ENCODE results near the gene KLF7. TPM values are rescaled to one million over a fixed set of nuclear protein-coding genes. Genes with fewer than 3 reads are reported as not detected.
A peak's percentile ranks its signal among the peaks of the same experiment; 100 is the strongest.

Gene KLF7
- polyA plus RNA-seq, 2 of the 4 experiments (the other 2 are of a cell fraction) = 17.8 to 29.8 TPM

- H3K4me3 ChIP-seq = no peak overlapping the region
- FAIRE-seq (no peak), ATAC-seq (no peak), DNase-seq (ENCODE audit: low read depth in 1 of 2, low spot score in 1 of 2) (no peak)
- ChIA-PET CTCF (no interaction called here), POLR2A (interaction anchor here (1.6 kb wide), 1 partner anchor 34 kb away, joined by 5 read pairs; the partner anchor contains the start of gene KLF7)
- 0 out of 3 replicates have a peak, but pooled peaks cover 4% of the 10 kb centered on the region for H3K9me3 ChIP-seq
- TF ChIP-seq POLR2AphosphoS2 (conservative IDR thresholded peaks at IDR 0.05; ENCODE audit: low read length) = no peak
- no peak for TF ChIP-seq HOXA7 (CRISPR knock-in tag; IDR thresholded peaks at IDR 0.05)
- no peak for TF ChIP-seq USF2 (IDR thresholded peaks at IDR 0.05)
- no peak for TF ChIP-seq E2F6 (IDR thresholded peaks at IDR 0.05; ENCODE audit: borderline replicate concordance, low read depth)
- no peak for TF ChIP-seq ZFP36 (IDR thresholded peaks at IDR 0.05; ENCODE audit: borderline replicate concordance, partially characterized antibody)
- TF ChIP-seq EHMT2 (IDR thresholded peaks at IDR 0.05; ENCODE audit: low read depth) = no peak
- no peak for TF ChIP-seq RFX5 (IDR thresholded peaks at IDR 0.05)
- no peak for TF ChIP-seq ZC3H11A (IDR thresholded peaks at IDR 0.05)
- no peak for TF ChIP-seq JUNB (IDR thresholded peaks at IDR 0.05)
- H3K4me1 ChIP-seq = peaks cover 91% of the 10 kb centered on the region
- peak overlapping the region; percentile 69 to 74; a peak in 4 of 6 replicates for H3K27ac ChIP-seq
- H3K4me2 ChIP-seq = peak overlapping the region; percentile 17
These were observed 33.7 kb downstream of the KLF7 start for GRCh38 chr2:207132019-207132418.

GRCh38 chr2:207131594-207131993 is 34.2 kb downstream of the KLF7 start:
- peak overlapping the region; percentile 67 to 69; a peak in 5 of 6 replicates for H3K27ac ChIP-seq
- ChIA-PET CTCF (no interaction called here), POLR2A (interaction anchor here (1.6 kb wide), 1 partner anchor 34 kb away, joined by 5 read pairs; the partner anchor contains the start of gene KLF7)
- H3K4me2 ChIP-seq = peak overlapping the region; percentile 17; the same call in 2 of the 3 replicates
- WGBS (ENCODE audit: missing lambda C conversion rate) = 65% methylated on average over 2 of the region's 2 CpGs
- ATAC-seq (no peak), DNase-seq (ENCODE audit: low read depth in 1 of 2, low spot score in 1 of 2) (no peak), FAIRE-seq (no peak)
- no peak for TF ChIP-seq CTCF (IDR thresholded peaks at IDR 0.05)
- no peak for TF ChIP-seq ZSCAN20 (CRISPR knock-in tag; IDR thresholded peaks at IDR 0.05)
- TF ChIP-seq NFE2L2 (conservative IDR thresholded peaks at IDR 0.05; ENCODE audit: low read length) = no peak
- no peak for TF ChIP-seq ATOH8 (CRISPR knock-in tag; IDR thresholded peaks at IDR 0.05; ENCODE audit: low read depth)
- peaks cover 91% of the 10 kb centered on the region for H3K4me1 ChIP-seq
- H3K4me3 ChIP-seq = no peak overlapping the region
- H3K9me3 ChIP-seq = 0 out of 3 replicates have a peak, but pooled peaks cover 4% of the 10 kb centered on the region

- 95% methylated on average over 2 of the region's 2 CpGs for WGBS (ENCODE audit: missing lambda C conversion rate)
These were observed 34.7 kb downstream of the KLF7 start for GRCh38 chr2:207130958-207131521.

More at GRCh38 chr2:207130958-207131521, 34.7 kb downstream of the KLF7 start:
- H3K27ac ChIP-seq = peak overlapping the region; percentile 67 to 69
- ChIA-PET POLR2A (interaction anchor here (1.6 kb wide), 1 partner anchor 35 kb away, joined by 5 read pairs; the partner anchor contains the start of gene KLF7), CTCF (interaction anchor here (1.5 kb wide), 1 partner anchor 12 kb away, joined by 3 read pairs; no protein-coding TSS in a partner anchor)
- ATAC-seq = no peak
- FAIRE-seq = no peak
- H3K4me1 ChIP-seq = peaks cover 90% of the 10 kb centered on the region
- no peak overlapping the region for H3K4me3 ChIP-seq
- peak overlapping the region; percentile 17; the same call in 1 of the 3 replicates for H3K4me2 ChIP-seq
- TF ChIP-seq MAFK (IDR thresholded peaks at IDR 0.05; ENCODE audit: partially characterized antibody) (peak; percentile 76), POLR2AphosphoS2 (conservative IDR thresholded peaks at IDR 0.05; ENCODE audit: low read length) (peak; percentile 74; the same call in 1 of the 2 replicates), NFE2L2 (conservative IDR thresholded peaks at IDR 0.05; ENCODE audit: low read length) (0 out of 2 replicates have a peak, but pooled peaks have one; percentile 21), CBX2 (IDR thresholded peaks at IDR 0.05; ENCODE audit: borderline replicate concordance, low read depth) (no peak)
- no peak for DNase-seq (ENCODE audit: low read depth in 1 of 2, low spot score in 1 of 2)
- H3K9me3 ChIP-seq = 0 out of 3 replicates have a peak, but pooled peaks cover 4% of the 10 kb centered on the region

Measured in A549 (cell line).